GM12801 (cell line): Measurements from ENCODE around the gene PCNX4.

Experiments used
- TF ChIP-seq, protein P1 (sequence below): IDR thresholded peaks from one replicate; pipeline ENCODE4 v1.5.1; 2011; ENCODE audit warnings: control low read depth; ENCODE audit not compliant: insufficient read length; ENCODE audit errors: extremely low read depth

PCNX4 gene

DNA sequence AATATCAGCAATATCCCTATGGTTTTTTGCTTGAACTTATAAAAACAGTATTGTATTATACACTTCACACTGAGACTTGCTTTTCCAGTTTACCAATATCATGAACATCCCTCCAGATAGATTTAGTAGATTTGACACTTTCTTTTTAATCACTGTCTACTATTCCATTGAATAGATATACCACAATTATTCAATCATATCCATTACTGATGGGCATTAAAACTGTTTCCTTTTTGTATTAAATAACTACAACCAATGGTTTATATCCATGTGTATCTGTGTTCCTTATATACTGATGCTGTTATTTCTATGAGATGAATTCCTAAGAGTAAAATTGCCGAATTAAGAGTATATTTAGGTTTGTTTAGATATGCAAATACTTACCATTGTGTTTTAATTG is 86.4 kb downstream of the PCNX4 start:
- TF ChIP-seq, protein P1, sequence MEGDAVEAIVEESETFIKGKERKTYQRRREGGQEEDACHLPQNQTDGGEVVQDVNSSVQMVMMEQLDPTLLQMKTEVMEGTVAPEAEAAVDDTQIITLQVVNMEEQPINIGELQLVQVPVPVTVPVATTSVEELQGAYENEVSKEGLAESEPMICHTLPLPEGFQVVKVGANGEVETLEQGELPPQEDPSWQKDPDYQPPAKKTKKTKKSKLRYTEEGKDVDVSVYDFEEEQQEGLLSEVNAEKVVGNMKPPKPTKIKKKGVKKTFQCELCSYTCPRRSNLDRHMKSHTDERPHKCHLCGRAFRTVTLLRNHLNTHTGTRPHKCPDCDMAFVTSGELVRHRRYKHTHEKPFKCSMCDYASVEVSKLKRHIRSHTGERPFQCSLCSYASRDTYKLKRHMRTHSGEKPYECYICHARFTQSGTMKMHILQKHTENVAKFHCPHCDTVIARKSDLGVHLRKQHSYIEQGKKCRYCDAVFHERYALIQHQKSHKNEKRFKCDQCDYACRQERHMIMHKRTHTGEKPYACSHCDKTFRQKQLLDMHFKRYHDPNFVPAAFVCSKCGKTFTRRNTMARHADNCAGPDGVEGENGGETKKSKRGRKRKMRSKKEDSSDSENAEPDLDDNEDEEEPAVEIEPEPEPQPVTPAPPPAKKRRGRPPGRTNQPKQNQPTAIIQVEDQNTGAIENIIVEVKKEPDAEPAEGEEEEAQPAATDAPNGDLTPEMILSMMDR: no peak

DNA sequence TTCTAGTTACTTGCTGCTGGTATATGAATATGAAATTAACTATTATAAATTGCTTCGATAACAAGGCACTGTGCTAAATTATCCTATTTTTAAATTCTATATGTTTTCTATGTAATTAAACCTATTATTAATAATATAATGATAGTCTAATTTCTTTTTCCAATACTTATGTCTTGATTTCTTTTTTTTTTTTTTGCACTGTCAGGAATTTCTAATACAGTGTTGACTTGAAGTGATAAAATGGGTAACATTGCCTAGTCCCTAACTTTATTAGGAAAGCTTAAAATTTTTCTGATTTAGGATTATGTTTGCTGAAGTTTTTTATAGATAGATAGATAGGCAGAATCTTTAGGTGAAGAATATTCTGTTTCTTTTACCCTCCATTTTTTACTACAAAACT is 87.1 kb downstream of the PCNX4 start:
- TF ChIP-seq, protein P1: no peak

DNA sequence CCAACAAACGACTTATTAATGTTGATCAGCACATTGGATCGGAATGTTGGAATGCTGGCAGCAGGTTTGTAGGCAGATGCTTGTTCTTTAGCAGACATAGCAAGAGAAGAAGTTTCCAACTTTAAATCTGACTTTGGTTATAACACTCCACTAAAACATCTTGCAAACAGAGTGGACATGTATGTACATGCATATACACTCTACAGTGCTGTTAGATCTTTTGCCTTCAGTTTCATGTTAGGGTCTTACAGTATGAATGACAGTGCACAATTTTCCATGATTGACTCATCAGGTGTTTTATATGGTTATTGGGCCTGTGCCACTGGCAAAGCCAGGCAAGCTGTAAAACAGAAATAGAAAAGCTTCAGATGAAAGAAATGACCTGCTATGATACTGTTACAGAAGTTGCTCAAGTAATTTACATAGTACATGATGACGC is 87.7 kb downstream of the PCNX4 start:
- TF ChIP-seq, protein P1: no peak

DNA sequence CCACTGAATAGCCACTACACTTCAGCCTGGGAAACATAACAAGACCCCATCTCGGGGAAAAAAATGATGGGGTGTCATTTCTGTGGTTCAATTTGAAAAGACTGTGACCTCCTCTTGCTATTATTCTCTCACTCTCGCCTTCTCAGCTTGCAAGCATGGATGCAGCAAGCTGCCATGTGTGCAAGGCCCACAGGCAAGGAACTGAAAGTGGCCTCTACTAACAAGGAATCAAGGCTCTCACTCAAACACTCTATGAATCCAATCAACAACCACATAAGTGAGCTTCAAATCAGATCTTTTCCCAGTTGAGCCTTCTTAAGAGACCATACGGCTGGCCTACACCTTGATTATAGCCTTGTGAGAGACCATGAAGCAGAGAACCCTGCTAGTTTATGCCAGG is 91.4 kb downstream of the PCNX4 start:
- TF ChIP-seq, protein P1: no peak

DNA sequence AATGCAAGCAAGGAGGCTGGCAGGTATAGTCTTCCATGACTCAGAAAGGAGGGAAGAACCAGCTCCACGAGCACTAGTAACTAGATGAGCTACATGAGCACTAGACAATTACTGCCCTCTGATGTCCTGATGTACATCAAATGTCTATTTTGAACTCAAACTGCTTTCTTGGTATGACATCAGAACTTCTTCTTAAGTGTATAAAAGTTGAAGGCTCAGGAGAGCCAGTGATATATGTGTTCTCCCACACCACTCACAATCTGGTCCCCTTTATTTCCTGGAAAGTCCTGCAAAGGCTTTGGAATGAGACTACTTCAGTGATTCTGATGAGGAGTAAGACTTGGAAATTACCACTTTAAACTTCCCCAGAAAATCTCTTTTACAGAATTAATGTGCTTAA is 92.0 kb downstream of the PCNX4 start:
- TF ChIP-seq, protein P1: no peak

DNA sequence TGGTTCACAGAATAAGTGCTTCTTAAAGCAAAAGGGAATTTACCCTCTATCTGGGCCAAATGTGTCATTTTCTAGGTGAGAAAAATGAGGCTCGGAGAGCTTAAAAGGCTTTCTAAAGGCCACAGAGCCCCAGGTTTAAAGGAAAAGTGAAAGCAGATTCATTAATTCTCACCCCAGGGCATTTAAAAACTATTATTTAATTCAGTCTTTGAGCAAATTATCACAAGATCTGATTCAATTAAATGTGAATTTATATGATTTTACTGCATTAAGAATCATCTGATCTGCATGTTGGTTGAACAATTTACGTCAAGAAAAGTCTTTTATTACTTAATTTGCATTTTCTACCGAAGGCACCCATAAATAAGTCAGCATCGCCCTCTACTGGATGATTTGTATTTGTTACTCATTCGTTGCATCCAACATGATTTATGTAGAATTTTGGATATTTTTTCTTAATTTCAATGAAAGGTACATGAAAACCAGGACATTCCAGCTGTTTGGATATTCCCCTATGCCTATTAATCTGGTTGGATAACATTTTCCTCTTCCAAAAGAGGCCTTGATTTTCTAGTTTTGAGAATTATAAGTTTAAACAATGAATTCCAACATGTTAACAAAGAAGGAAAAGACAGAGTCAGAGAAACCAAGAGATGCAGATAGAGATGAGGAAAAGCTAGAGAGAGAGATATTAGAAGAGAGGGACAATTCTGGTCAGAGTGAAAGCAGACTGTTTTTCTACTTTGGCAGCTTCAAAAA is 92.6 kb downstream of the PCNX4 start:
- TF ChIP-seq, protein P1: no peak

DNA sequence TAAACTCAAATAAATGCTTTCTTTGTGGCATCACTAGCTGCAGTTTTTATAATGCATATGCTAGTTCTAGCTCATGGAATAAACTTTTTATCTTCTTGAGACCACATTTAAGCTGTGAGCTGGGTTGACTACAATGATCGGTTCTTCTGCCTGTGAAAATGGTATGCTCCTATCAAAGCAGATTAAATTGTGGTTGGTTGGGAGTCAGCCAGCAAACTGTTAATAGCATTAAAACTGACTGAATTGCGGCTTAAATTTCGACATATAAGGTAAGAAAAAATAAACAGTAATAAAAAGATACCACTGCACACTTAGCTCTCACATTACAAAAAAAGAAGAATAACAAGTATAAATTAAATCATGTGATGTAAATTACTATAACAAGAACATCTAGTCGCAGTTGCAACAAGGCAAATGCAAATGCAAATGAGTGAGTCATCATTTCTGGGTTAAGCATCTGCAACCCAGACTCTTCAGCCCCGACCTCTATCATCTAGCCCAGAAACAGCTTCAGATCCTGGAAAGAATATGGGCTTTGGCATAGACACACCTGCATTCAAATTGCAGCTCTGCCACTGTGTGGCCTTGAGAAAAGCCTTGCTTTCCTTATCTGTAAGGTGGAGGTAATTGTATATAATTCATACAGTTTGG is 93.3 kb downstream of the PCNX4 start:
- TF ChIP-seq, protein P1: no peak
